B cell (primary cell): ENCODE results near the gene PCAT7.

ENCODE experiments used
- EZH2 ChIP-seq: IDR thresholded peaks from 2 replicates; pipeline ENCODE4 v1.6.1; 2012; ENCODE audit warnings: borderline replicate concordance, low read depth, mild to moderate bottlenecking, moderate library complexity, low read length; ENCODE audit not compliant: insufficient read depth, poor library complexity, severe bottlenecking
- TF ChIP-seq, protein P1 (sequence below): fragments of 200-600 bp; IDR thresholded peaks from one replicate; pipeline ENCODE4 v1.8.0; 2022; ENCODE audit warnings: antibody characterized with exemption, mild to moderate bottlenecking

DNA sequence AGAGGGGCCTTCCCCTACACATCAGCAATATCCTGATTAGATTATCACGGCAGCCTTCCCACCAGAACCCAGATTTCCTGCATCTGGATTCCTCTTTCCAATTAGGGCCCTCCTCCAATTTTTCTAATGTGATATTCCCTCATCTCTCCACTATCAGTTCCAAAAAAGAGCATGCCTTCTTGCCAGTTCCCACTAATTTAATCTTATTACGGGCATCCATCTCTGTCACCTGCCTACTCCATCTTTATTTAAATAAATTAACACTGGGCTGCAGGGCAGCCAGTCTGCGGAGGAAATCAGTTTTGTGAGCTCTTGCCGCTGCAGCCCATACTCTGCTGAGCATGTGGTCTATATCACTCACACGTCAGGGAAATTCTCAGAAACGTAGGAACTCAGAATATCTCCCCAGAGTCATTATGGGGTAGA lies 55.3 kb downstream of the PCAT7 start:
- no peak for TF ChIP-seq EZH2
- TF ChIP-seq, protein P1, sequence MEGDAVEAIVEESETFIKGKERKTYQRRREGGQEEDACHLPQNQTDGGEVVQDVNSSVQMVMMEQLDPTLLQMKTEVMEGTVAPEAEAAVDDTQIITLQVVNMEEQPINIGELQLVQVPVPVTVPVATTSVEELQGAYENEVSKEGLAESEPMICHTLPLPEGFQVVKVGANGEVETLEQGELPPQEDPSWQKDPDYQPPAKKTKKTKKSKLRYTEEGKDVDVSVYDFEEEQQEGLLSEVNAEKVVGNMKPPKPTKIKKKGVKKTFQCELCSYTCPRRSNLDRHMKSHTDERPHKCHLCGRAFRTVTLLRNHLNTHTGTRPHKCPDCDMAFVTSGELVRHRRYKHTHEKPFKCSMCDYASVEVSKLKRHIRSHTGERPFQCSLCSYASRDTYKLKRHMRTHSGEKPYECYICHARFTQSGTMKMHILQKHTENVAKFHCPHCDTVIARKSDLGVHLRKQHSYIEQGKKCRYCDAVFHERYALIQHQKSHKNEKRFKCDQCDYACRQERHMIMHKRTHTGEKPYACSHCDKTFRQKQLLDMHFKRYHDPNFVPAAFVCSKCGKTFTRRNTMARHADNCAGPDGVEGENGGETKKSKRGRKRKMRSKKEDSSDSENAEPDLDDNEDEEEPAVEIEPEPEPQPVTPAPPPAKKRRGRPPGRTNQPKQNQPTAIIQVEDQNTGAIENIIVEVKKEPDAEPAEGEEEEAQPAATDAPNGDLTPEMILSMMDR = no peak
